HCT116 (cell line): ENCODE results near the gene EEFSEC. TPM values are rescaled to one million over a fixed set of nuclear protein-coding genes. Genes with fewer than 3 reads are reported as not detected.

Experiments used
- ATAC-seq: fragments of 200-7000 bp; cut with Tn5 transposase; 2 replicates; pipeline ENCODE4 v1.9.1; 2020; ENCODE audit warnings: mild to moderate bottlenecking, moderate library complexity
- BruUV-seq: library from RNA; stranded (reverse); fragments of 400-500 nt; replicated peaks from 2 replicates; lab custom pipeline; 2021; lab: Mats Ljungman, UMichigan
- CTCF ChIA-PET: fragments of 300-600 bp; sonication (Branson Sonifier 250); formaldehyde crosslinking; loops from one replicate; lab custom pipeline; 2021; ENCODE audit warnings: antibody characterized with exemption; lab: Charles Lee
- POLR2A ChIA-PET: fragments of 300-600, 350-600 bp; sonication (Branson Sonifier 250); formaldehyde crosslinking; loops from one replicate; lab custom pipeline; 2021; ENCODE audit warnings: antibody characterized with exemption; lab: Charles Lee
- RAD21 ChIA-PET, 2 experiments: fragments of 300-600 bp; sonication (Branson Sonifier 250); formaldehyde crosslinking; loops; one replicate each; lab custom pipeline; 2023; ENCODE audit warnings: low total read pairs in 2 of 2; ENCODE audit not compliant: uncharacterized antibody in 2 of 2, unreplicated experiment in 2 of 2, low non-redundant PET in 1 of 2; lab: Charles Lee
- DNase-seq: peaks from one replicate; pipeline ENCODE4 v3.0.0-alpha.2; 2010; ENCODE audit warnings: low read depth, low spot score
- H2AFZ ChIP-seq: fragments of 200-600 bp; shearing (Covaris generic), sonication (generic); 2 replicates; pipeline ENCODE4 v1.6.1; 2017; ENCODE audit warnings: low read depth, mixed run types, mixed read lengths, antibody characterized with exemption, low read length; ENCODE audit not compliant: poor library complexity, severe bottlenecking
- H3K27ac ChIP-seq: 2 replicates; pipeline ENCODE4 v1.5.1; 2012; ENCODE audit warnings: low read depth, low read length
- H3K27me3 ChIP-seq: fragments of 200-600 bp; sonication (generic); 2 replicates; pipeline ENCODE4 v1.6.1; 2016; ENCODE audit warnings: mixed run types, low read length, mixed read lengths; ENCODE audit not compliant: insufficient read depth
- H3K36me3 ChIP-seq, 2 experiments: fragments of 200-500 bp in 1 of 2; fragments of 200-600 bp in 1 of 2; sonication (Bioruptor generic) in 1 of 2; sonication (generic) in 1 of 2; 2 replicates each; pipeline versions ENCODE4 v1.5.1 to v1.6.1; 2014 to 2016; ENCODE audit warnings: low read length in 2 of 2, inconsistent platforms in 1 of 2, mixed read lengths in 1 of 2, mixed run types in 1 of 2; ENCODE audit not compliant: insufficient read depth in 2 of 2, control insufficient read depth in 1 of 2
- H3K4me1 ChIP-seq, 2 experiments: fragments of 200-600 bp in 1 of 2; sonication (generic) in 1 of 2; 2 replicates each; pipeline versions ENCODE4 v1.5.1 to v1.6.1; 2012 to 2017; ENCODE audit warnings: low read length in 2 of 2, inconsistent platforms in 1 of 2, mild to moderate bottlenecking in 1 of 2, mixed read lengths in 1 of 2, mixed run types in 1 of 2, moderate library complexity in 1 of 2; ENCODE audit not compliant: insufficient read depth in 2 of 2, control insufficient read depth in 1 of 2
- H3K4me2 ChIP-seq: fragments of 200-600 bp; sonication (generic); 2 replicates; pipeline ENCODE4 v1.6.1; 2017; ENCODE audit warnings: mixed run types, low read length, mixed read lengths
- H3K4me3 ChIP-seq, 2 experiments: fragments of 200-600 bp in 1 of 2; sonication (generic) in 1 of 2; replicated peaks in 1 of 2; 2 replicates each; pipeline ENCODE4 v1.5.1; 2011 to 2016; ENCODE audit warnings: low read length in 2 of 2, control low read depth in 1 of 2, low read depth in 1 of 2, mild to moderate bottlenecking in 1 of 2, mixed read lengths in 1 of 2, mixed run types in 1 of 2
- H3K79me2 ChIP-seq: fragments of 200-600 bp; sonication (generic); 2 replicates; pipeline ENCODE4 v1.6.1; 2017; ENCODE audit warnings: mild to moderate bottlenecking, mixed run types, low read length, moderate library complexity, mixed read lengths; ENCODE audit not compliant: insufficient read depth
- H3K9ac ChIP-seq: fragments of 200-600 bp; sonication (generic); 2 replicates; pipeline ENCODE4 v1.6.1; 2016; ENCODE audit warnings: low read length, mixed read lengths
- H3K9me2 ChIP-seq: fragments of 200-600 bp; sonication (generic), shearing (Covaris generic); 2 replicates; pipeline ENCODE4 v1.6.1; 2017; ENCODE audit warnings: mixed run types, mild to moderate bottlenecking, moderate library complexity; ENCODE audit not compliant: insufficient read depth
- H3K9me3 ChIP-seq, 2 experiments: fragments of 200-500 bp in 1 of 2; fragments of 200-600 bp in 1 of 2; sonication (Bioruptor generic) in 1 of 2; sonication (generic) in 1 of 2; 2 replicates each; pipeline ENCODE4 v1.6.1; 2014 to 2017; ENCODE audit warnings: low read length in 2 of 2, mixed read lengths in 2 of 2, inconsistent platforms in 1 of 2, low read depth in 1 of 2, mild to moderate bottlenecking in 1 of 2, mixed run types in 1 of 2, moderate library complexity in 1 of 2; ENCODE audit not compliant: control insufficient read depth in 1 of 2, insufficient read depth in 1 of 2
- H4K20me1 ChIP-seq: fragments of 200-600 bp; sonication (generic), shearing (Covaris generic); 2 replicates; pipeline ENCODE4 v1.6.1; 2017; ENCODE audit warnings: mixed run types, mild to moderate bottlenecking, moderate library complexity; ENCODE audit not compliant: insufficient read depth
- CTCF ChIP-seq, 3 experiments: fragments of 200-600 bp in 1 of 3; sonication (generic) in 1 of 3; IDR thresholded peaks in 2 of 3; conservative IDR thresholded peaks in 1 of 3; 2 replicates each; pipeline ENCODE4 v1.5.1; 2012 to 2017; ENCODE audit warnings: low read depth in 2 of 3, low read length in 2 of 3, antibody characterized with exemption in 1 of 3, borderline replicate concordance in 1 of 3, control low read depth in 1 of 3, mild to moderate bottlenecking in 1 of 3, mixed read lengths in 1 of 3, mixed run types in 1 of 3, moderate library complexity in 1 of 3; ENCODE audit not compliant: insufficient read depth in 1 of 3
- JUND ChIP-seq: IDR thresholded peaks from 2 replicates; pipeline ENCODE4 v1.6.1; 2012
- POLR2A ChIP-seq: IDR thresholded peaks from 2 replicates; pipeline ENCODE4 v1.7.0; 2011; ENCODE audit warnings: borderline replicate concordance; ENCODE audit not compliant: insufficient read depth, insufficient read length; ENCODE audit errors: extremely low read depth
- RAD21 ChIP-seq: IDR thresholded peaks from 2 replicates; pipeline ENCODE4 v1.6.1; 2012; ENCODE audit warnings: low read depth, mild to moderate bottlenecking
- REST ChIP-seq: IDR thresholded peaks from 2 replicates; pipeline ENCODE4 v1.6.1; 2012; ENCODE audit warnings: low read depth
- SIN3A ChIP-seq: IDR thresholded peaks from 2 replicates; pipeline ENCODE4 v1.6.1; 2012; ENCODE audit warnings: low read depth
- intact Hi-C: fragments of 100-400 bp; cut with micrococcal nuclease; formaldehyde crosslinking; loops from 2 replicates; pipeline ENCODE4 v1.10.0; 2022
- total RNA-seq: library from RNA; stranded (reverse); gene quantifications from one replicate; pipeline ENCODE4 v1.2.1, GENCODE V29; 2021; ENCODE audit not compliant: unreplicated experiment

The EEFSEC gene
- total RNA-seq, 1 experiment from 2014 or later: 16.1 TPM

- intact Hi-C loops: no loop called here
- CTCF ChIA-PET: no interaction called here
Observed at GRCh38 chr3:128269006-128269775, 115.9 kb downstream of the EEFSEC start.

More at GRCh38 chr3:128269006-128269775, 115.9 kb downstream of the EEFSEC start:
- no peak overlapping the region for H2AFZ ChIP-seq
- no peaks in the 10 kb centered on the region for H3K27me3 ChIP-seq
- RAD21 ChIA-PET: no interaction called here
- ATAC-seq: no peak
- no peak for DNase-seq
- H3K79me2 ChIP-seq: no peaks in the 10 kb centered on the region
- H3K27ac ChIP-seq: no peak overlapping the region
- no peaks in the 10 kb centered on the region for H3K36me3 ChIP-seq
- no peaks in the 10 kb centered on the region for H3K4me1 ChIP-seq
- no peak overlapping the region for H3K4me3 ChIP-seq
- POLR2A ChIA-PET: no interaction called here
- H3K9ac ChIP-seq: no peak overlapping the region
- no peaks in the 10 kb centered on the region for H3K9me2 ChIP-seq
- no peaks in the 10 kb centered on the region for H4K20me1 ChIP-seq
- H3K9me3 ChIP-seq: no peaks in the 10 kb centered on the region
- TF ChIP-seq REST: no peak
- no peak for TF ChIP-seq POLR2A
- TF ChIP-seq SIN3A: no peak
- no peak for TF ChIP-seq CTCF (IDR thresholded peaks at IDR 0.05 in 2 of 3, conservative IDR thresholded peaks at IDR 0.05 in 1 of 3; ENCODE audit: borderline replicate concordance in 1 of 3, insufficient read depth in 1 of 3, low read depth in 2 of 3, low read length in 2 of 3)
- no peak for TF ChIP-seq RAD21
- TF ChIP-seq JUND: no peak
- TF ChIP-seq, all 23 proteins: peak for 0
- BruUV-seq: no TSS peak
- H3K4me2 ChIP-seq: no peak overlapping the region
